Amniotic stem cell (primary cell): ENCODE results near the gene MXRA8.

Experiments used
- DNase-seq: peaks from one replicate; lab custom pipeline; 2025; lab: John Stamatoyannopoulos, UW

The MXRA8 gene

DNA sequence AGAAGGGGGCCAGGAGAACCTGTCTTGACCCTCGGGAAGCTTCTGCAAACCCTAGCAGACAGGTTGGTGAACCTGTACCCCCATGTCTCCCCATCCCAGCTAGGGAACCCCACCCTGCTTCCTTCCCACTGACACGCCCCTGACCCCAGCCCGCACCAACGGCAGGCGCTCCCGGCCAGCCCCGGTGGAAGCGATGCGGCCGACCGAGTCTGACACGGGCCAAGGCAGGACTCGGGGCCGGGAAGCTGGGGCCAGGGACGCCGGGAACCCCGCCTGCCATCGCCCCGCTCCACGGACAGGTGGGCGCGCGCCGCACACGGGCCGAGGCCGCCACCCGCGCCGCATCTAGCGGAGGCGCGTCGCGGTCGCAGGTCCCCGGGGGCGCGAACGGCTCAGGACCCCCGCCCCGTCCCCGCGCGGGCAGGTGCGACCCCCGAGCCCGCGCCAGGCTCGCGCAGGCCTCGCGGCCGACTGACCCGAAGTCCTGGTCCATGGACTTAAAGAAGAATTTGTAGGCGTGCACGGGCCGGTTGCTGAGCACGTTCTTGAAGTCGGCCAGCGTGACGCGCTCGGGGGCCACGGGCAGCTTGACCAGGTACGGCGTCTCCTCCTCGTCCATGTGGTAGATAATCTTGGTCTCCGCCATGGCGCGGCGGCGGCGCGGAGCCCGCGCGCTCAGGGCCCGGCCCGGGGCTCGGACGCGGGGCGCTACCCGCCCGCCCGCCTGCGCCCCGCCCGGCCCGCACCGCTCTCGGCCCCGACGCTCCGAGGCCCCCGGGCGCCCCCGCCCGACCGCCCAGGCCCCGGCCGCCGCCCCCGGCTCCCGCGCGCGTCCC is 9.7 kb downstream of the MXRA8 start:
- DNase-seq = no peak

DNA sequence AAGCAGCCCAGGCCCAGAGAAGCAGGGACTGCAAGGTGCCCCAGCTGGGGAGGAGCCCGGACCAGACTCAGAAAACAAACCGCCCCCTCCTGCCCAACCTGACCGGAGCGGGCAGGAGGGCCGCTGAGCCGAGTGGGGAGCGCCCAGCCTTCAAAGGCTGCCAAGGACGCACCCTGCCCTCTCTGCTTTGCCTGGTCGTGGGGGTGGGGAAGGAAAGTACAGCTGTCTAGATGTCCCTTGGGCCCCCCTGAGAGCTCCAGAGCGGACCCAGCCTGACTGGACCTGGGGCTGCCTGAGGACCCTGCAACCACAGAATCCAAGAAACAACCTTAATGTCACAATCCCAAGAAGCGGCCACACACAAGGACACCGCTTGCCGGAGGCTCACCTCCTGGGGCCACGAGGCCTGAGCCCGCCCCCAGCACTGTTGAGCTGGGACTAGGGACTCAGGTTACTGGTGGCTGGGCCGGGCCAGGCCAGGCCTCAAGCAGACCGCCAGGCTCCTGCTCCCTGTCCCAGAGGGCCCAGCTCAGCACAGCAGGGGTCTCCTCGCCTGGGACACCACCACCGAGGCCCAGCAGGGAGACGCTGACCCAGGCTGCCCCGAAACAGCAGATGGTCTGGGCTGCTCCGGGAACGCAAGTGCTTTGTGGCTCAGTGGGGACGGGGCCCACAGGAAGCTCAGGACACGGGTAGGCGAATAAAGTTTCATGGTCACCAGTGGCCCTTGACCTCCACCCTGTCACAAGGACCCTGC is 10.5 kb downstream of the MXRA8 start:
- DNase-seq = no peak

DNA sequence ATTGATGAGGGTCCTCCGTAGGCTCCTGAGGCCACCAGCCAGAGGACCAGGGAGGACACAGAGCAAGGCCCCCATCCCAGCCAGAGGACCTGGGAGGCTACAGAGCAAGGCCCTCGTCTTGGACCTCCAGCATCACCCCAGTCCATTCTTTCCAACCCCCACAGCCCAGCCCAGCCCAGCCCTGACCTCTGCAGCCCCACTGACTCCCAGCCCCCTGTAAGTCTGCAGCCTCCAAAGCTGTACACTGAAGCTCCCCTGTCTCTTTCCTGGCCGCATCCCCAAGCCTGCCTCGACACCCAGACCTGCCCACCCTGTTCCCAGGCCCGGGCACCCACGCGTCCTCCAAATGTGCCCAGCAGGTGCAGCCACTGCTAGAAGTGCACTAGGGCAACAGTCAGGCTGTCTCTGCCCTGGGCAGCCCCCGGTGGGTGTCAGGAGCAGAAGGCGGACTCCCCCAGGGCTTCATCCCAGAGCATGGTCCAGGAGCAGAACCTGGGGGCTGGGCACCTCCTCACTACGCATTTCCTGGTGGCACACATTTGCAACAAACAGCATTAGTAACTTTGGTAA is 11.2 kb downstream of the MXRA8 start:
- no peak for DNase-seq

DNA sequence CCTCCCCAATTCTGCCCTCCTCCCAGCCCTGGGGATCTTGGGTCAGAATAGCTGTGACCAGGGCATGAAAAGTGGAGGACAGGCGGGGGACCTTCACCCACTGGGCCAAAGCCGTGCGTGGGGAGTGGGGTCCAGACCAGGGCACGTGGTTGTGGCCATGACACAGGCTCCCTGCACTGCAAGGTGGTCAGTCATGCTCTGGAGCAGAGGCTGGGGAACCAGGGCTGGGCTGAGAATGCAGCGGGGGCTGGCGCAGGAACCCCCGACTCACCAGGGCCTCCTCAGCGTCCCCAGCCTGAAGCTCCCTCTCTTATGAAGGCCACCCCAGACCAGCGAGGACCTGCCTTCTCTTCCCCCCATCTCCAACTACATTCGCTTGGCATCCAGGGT is 11.9 kb downstream of the MXRA8 start:
- DNase-seq = no peak

DNA sequence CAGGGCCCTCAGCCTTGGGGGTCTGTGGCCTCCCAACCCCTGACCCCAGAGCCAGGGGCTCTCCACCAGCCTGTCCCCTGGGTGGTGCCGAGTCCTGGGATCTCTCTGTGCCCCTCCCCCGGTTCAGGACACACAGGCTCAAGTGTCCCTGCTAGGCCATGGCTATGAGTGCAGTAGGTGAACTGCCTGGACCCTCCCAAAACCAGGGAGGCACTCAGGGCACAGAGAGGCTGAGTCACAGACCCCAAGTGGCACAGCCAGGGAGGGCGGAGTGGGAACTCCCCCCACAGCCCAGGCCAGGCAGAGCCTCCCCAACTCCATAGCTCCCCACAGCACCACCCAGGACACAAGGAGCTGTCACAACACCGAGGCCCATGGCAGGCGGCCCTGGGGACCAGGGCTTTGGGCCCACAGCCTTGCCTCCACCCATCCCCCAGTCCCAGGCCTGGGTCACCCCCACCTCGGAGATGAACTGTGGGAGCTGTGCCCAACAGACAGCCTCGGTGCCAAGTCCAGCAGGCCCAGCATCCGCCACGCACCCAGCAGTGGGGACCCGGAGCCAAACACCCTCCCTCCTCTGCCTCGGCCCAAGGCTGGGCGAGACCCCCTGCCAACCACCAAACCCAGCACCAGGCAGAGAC is 12.4 kb downstream of the MXRA8 start:
- no peak for DNase-seq

DNA sequence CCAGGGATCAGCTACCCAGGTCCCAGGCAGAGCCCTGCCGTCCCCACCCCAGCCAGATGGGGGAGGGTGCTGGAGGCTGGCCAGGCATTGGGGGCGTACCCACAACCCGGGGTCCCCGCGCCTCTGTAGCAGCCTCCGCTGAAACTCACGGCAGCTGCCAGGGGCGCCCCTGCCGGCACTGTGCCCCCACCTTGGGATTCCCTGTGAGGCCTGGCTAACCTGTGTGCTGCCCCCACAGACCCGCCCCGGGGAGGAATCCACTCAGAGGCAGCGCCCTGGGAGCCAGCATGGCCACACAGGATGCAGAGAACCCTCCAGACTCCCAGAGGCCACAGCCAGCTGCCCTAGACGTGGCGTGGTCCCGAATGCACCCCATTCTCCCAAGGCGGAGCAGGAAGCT is 13.0 kb downstream of the MXRA8 start:
- no peak for DNase-seq

DNA sequence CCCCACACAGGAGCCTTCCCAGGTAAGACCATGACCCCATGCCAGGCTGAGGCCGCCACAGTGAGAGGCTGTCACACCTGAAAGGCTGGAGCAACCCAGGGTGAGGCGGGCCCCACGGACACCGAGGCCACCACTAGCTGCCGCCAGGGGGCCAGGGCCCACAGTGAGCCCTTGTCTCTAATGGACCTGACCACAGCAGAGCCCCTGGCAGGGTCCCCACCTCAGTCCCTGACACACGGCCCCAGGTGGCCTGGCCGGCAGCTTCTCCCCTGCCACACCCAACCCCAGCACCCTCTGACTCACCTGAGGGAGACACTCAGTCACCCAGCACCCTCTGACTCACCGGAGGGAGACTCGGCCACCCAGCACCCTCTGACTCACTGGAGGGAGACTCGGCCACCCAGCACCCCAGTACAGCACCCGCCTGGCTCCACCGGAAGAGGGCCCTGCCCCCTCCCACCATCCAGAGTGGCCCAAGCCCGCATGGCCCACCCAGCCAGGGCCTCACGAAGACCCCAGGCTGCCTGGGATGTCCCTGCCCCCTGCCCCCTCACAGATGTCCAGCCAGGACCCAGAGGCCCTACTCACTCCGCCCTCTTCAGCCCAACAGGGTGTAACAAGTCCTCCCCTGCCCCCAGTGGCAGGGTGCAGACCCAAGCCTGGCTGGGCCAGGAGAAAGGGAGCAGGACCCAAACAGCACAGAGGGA is 13.5 kb downstream of the MXRA8 start:
- DNase-seq = peak; percentile 60

DNA sequence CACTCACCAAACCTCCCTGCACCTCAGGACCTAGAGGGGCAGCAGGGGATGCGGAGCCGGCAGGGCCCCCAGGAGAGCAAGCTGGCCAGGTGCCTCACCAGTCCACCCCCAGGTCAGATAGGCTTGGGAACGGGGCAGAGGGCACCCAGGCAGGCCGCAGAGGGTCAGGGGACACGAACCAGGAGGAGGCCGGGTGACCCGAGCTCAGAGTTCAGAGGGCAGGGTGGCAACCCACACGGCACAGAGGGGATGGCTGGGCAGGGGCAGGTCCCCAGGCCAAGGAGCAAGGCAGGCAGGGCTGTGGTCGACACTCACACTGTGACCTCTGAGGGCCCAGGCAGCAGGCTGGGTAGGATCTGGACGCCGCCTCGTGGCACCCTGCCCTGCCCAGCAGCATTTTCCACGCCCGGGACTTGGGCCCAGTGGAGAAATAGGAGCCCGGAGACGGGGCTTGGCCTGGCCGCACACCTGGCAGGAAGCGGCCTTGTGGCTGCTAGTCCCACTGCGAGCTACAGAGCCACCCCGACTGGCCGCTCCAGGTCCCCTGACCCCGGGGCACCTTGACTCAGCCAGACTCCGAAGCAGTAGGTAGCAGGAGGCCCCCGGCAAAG is 14.4 kb downstream of the MXRA8 start:
- DNase-seq = no peak

DNA sequence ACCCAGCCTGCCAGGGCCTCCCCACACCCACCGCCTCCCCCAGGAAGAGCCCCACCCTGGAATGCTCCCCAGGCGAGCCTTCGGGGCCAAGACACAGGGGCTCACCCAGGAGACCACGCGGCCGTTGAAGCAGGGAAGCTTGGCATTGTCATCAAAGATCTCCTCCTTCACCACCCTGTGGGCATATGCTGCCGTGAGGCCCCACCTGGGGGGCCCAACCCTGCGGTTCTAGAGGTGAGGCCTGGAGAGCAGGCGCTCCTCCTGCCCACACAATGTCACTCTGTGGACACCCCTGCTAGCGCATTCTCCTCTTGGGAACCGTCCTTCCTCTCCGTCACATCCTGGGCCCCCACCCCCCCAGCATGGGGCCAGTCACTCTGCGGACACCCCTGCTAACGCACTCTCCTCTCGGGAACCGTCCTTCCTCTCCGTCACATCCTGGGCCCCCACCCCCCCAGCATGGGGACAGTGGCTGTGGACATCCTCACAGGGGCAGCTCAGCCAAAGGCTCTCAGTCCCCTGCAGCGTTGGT is 15.7 kb downstream of the MXRA8 start:
- no peak for DNase-seq

DNA sequence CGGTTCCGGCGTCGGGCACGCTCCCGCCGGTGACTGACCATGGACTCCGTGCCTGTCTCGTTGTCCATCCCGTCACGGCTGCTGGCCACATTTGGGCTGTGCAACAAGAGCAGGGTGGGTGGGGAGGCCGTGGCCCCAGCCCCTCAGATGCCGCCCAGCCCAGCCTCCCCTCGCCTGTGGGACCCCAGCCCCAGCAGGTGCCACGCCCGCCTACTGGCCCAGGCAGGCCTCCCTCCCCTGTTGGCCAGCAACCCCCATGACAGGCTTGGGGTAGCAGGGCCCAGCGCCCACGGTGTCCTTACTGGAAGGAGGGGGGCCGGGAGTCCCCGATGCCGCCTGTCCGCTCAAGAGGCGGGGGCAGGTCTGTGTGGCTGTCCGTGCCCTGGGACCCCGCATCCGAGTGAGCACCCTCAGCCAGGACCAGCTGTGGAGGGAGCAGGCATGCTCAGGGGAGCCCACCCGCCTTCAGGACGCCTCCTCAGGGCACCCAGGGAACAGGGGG is 16.2 kb downstream of the MXRA8 start:
- DNase-seq = no peak

DNA sequence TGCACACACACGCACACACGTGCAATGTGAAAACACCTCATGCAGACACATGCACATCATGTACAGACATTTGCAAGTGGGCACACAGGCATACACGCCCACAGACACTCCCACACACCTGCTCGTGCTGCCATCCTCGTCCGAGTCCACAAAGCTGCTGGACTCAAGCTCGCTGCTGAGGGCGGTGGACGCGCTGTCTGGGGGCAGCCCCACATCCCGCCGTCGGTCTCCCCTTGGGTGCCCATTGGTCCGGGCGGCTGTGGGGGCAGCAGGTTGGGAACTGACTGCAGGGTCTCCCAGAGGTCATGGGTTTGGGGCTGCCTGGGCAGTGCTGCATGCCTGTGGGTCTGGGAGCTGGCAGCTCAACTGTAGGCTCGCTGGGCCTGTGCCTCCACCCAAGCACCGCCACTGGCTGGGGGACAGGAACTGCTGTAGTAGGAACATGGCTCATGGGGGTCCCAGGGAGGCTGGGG is 16.8 kb downstream of the MXRA8 start:
- no peak for DNase-seq

DNA sequence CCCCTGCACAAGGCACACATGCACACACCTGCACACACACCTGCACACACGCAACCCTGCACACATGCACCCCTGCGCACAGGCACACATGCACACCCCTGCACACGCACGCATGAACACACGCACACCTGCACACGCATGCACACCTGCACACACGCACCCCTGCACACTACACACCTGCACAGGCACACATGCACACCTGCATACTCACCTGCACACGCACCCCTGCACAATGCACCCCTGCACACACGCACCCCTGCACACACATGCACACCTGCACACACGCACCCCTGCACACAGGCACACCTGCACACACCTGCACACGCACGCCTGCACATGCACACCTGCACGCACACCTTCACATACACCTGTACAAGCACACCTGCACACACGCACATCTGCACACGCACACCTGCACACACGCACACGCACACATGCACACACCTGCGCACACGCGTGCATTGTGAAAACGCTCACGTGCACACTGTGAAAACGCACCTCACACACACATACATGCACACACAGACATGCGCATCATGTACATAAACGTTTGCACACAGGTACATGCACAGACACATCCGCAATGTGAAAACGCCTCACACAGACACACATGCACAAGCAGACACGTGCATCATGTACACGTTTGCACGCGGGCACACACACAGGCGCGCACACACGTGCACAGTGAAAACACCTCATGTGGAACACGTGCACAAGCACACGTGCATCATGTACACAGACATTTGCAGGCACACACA is 17.4 kb downstream of the MXRA8 start:
- DNase-seq = no peak

DNA sequence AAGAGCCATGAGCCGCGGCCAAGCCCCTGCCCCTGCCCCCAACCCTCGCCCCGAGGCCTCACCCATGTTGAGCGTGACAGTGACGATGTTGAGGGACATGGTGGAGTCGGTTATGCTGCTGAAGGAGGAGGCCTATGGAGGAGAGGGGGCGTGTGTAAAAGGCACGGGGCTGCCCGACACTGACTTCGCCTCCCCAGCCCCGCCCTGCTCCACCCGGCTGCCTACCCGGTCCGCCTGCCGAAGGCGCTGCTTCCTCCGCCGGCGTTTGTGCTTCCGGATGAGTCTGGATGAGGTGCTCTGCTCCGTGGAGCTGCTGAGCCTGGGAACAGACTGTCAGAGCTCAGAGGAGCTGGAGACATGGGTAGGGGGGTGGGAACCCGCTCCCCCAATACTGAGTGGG is 18.2 kb downstream of the MXRA8 start:
- DNase-seq = no peak

DNA sequence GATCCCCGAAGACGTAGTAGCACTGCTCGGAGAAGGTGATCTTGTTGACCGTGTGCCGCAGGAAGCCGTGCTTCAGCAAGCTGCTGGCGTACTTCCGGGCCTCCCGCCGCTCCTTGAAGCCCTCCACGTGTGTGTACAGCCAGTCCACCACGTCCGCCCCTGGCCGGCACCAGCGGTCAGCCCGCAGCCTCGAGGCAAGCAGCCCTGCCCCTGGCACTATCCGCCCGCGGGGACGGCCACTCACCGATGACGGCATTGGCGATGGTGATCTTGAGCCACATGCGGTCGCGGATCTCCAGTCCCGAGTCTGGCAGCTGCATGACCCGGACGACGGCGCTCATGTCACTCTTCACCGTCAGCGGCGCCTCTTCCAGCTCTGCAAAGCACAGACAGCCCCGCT is 20.1 kb downstream of the MXRA8 start:
- no peak for DNase-seq

DNA sequence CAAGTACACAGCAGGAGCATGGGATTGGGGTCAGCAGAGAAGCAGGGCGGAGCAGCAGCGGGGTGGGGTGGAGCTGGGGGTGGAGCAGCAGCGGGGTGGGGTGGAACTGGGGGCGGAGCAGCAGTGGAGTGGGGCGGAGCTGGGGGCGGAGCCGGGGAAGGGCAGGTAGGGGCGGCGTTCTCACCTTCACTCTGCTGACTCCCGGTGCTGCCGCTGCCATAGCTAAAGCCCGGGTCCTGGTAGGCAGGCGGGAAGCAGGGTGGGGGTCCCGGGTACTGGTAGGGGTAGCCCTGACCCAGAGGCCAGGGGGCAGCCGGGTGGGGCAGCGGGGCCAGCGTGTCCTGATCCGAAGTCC is 20.6 kb downstream of the MXRA8 start:
- DNase-seq = no peak

DNA sequence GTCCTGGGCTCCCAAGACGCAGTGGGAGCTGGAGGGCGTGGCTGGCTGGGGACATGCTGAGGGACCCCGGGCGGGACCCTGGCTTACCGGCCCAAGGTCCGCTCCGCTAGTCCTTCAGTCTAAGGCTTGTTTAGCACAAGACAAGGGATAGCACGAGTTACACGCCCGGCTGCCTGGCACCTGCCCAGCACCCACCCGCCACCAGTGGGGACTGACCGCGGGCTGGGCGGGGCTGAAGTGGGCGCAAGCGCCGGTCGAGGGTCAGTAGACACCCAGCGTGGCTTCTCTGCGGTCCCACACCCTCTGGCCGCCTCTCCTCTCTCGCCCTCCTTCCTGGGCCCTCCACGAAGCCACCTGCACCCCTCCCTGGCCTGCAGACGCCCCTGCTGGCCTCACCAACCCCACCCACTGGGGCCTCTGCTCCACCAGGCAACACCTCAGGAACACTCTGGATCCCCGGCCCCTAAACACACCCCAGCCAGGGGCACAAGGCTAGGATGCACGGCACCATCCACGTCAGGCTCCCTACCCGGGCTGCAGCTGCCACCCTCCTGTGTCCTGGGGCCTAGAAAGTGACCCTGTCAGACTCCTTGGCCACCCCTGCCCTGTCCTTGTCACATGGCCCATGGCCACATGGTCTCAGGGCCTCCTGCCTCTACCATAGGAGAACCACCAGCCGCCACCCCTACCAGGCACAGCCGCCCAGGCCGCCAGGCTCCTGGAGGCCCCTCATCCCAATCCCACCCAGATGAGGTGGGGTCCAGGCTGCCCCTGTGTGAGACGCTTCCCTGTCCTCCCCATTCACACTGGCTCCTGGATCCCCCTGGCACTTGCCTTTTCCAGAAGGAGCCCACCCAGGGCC is 21.2 kb downstream of the MXRA8 start:
- DNase-seq = no peak

DNA sequence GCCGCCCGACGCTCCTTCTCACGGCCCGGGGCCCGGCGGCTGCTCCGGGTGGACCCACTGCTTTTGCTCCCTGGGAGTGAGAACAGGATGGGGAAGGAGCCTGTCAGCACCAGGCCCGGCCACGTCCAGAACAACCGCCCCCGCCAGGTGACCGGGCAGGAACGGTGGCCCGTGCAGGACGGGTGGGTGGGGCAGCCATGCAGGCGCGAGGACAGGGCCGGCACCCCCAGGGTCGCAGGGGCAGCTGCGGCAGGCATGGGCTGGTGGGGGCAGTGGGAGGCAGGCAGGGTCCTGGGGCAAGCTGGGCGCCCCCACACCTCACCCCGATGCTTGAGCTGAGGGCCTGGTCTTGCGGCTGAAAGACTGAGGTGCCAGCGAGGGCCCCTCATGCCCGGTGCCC is 21.9 kb downstream of the MXRA8 start:
- DNase-seq = no peak

DNA sequence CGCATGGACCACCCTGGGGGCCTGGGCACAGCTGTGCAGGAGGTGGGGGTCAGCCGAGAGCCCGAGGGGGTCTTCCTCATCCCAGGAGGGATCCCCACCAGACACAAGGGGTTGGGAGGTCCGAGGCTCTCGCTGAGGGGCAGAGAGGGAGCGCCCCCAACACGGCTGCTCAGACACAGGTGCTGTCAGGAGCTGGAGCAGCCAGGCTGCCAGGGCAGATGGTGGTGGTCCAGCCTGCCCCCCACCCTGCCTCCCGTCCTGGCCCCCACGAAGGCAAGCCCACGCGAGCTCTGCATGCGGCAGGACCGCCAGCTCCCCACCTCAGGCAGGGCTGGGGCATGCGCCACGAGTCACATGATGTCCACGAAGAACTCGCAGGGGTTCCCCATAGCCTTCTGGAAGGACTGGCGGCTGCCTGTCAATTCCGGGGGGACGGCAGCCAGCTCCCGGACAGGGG is 22.5 kb downstream of the MXRA8 start:
- DNase-seq = no peak

DNA sequence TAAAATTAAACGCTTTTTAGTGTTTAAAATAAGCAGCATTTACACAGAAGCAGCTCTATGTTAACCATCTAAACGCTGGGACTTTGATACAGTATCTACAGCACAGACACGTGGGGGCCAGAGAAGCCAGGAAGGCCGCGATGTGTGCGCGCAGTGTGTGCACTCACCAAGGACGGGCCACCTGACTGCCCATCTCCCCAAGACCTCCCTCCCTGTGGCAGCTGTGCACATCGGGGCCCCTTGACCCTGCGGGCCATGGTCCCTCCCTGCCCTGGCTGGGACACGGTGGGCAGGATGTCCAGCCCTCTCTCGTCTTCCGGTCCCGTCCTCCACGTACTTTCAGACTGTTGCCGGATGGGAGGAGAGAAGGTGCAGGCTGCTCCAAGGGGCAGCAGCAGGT is 23.1 kb downstream of the MXRA8 start:
- no peak for DNase-seq
